ES-I3 (cell line): ENCODE data around the gene CDC40.
"Not testable (repeated sequence)": the region's sequence is repeated elsewhere in the genome, so short reads cannot be mapped to it uniquely, and the experiment has no call there.

Source experiments
- H3K36me3 ChIP-seq: 2 replicates; pipeline ENCODE4 v1.6.1; 2013; ENCODE audit warnings: mild to moderate bottlenecking, low read length, control low read depth, moderate library complexity; ENCODE audit not compliant: insufficient read depth
- H3K4me1 ChIP-seq: 2 replicates; pipeline ENCODE4 v1.6.1; 2013; ENCODE audit warnings: mild to moderate bottlenecking, control low read depth, low read length; ENCODE audit not compliant: insufficient read depth
- H3K9ac ChIP-seq: 2 replicates; pipeline ENCODE4 v1.6.1; 2013; ENCODE audit warnings: low read depth, mild to moderate bottlenecking, low read length, moderate library complexity
- H3K9me3 ChIP-seq: 2 replicates; pipeline ENCODE4 v1.6.1; 2013; ENCODE audit warnings: mild to moderate bottlenecking, low read length, moderate library complexity; ENCODE audit not compliant: control insufficient read depth, insufficient read depth

Gene CDC40

DNA sequence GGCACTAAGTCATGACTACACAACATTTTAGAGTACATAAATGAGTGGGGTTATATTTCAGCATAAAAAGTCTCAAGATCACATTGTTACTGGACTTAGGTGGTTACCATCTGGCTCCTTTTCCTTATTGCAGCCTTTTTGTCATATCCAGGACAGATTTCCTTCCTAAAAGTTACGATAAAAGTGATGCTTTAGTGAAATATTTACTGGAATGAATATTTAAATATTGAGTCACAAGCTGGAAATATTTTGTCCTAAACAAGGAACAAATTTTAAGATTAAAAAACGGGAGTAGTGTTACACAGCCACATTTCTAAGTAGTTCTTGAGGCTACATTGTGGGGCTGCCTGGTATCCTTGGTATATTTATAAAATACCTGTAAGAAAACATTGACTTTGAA lies 52.2 kb downstream of the CDC40 start:
- Histone ChIP-seq H3K9ac (no peak overlapping the region), H3K36me3 (no peaks in the 10 kb centered on the region; the same call in 1 of the 2 replicates), H3K9me3 (no peaks in the 10 kb centered on the region), H3K4me1 (no peaks in the 10 kb centered on the region)

DNA sequence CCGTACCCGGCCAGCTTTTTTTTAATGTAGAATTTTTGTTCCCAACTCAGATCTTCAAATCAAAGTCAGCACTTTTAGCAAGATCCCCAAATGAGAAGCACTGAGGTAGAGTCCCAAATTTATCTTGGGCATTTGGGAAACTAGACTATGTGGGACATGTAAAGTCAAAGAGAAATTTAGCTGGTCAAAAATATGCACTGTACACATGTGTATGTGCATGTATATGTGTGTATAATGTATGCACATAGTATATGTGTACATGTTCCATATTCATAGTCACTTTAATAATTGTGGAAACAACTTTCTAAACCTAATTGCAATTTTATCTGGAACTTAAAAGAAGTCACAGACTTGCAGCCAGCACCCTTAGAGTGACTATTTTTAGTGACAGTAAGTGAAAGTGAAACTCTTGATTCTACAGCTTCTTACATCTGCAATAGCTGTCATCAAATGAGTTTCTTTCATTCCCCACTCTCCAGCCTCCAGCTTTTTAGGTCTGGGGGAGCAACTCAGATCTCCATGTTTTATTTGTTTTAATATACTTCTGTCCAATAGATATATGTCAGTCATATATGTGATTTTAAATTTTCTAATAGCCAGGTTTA lies 53.6 kb downstream of the CDC40 start:
- no peaks in the 10 kb centered on the region for H3K9me3 ChIP-seq
- H3K36me3 ChIP-seq: no peaks in the 10 kb centered on the region
- no peak overlapping the region for H3K9ac ChIP-seq
- no peaks in the 10 kb centered on the region for H3K4me1 ChIP-seq

GRCh38 chr6:110236007-110236406 lies 55.8 kb downstream of the CDC40 start:
- H3K36me3 ChIP-seq, H3K4me1 ChIP-seq, H3K9ac ChIP-seq, H3K9me3 ChIP-seq: not testable (repeated sequence)

DNA sequence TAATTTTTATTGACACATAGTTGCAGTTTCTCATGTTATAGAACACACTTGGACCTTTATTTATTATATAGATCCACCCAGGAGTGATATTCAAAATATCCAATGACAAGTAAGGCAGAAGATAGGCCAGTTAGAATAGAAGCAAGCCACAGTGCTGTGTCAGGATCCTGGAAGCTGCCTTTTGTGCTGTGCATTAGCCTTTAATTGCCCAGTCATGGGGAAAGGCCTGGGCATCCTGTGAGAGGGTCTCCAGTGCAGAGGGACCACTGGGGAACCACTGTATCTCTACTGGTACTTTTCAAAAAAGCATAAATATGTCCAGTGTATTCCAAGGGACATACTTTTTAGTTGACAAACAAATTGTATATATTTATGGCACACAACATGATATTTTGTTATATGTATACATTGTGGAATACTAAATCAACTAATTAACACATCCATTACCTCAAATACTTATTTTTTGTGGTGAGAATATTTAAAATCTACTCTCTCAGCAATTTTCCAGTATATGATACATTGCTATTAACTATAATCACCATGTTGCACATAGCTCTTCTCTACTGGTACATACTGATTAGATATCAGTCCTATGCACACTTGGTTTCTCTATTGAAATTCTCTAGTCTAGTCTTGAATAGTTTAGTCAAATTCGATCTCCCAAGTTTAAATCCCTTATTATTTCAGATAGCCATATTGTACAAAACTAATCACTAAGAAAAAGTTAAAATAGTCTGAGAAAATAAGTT lies 59.5 kb downstream of the CDC40 start:
- H3K36me3 ChIP-seq: no peaks in the 10 kb centered on the region
- no peaks in the 10 kb centered on the region for H3K4me1 ChIP-seq
- no peaks in the 10 kb centered on the region for H3K9me3 ChIP-seq
- H3K9ac ChIP-seq: no peak overlapping the region

GRCh38 chr6:110244621-110245020 lies 64.4 kb downstream of the CDC40 start:
- not testable (repeated sequence) for H3K9ac ChIP-seq, H3K4me1 ChIP-seq, H3K9me3 ChIP-seq, H3K36me3 ChIP-seq

GRCh38 chr6:110246378-110246777 lies 66.2 kb downstream of the CDC40 start:
- H3K4me1 ChIP-seq: no peaks in the 10 kb centered on the region; the same call in none of the 2 replicates
- H3K9me3 ChIP-seq: no peaks in the 10 kb centered on the region
- no peaks in the 10 kb centered on the region for H3K36me3 ChIP-seq
- H3K9ac ChIP-seq: no peak overlapping the region

DNA sequence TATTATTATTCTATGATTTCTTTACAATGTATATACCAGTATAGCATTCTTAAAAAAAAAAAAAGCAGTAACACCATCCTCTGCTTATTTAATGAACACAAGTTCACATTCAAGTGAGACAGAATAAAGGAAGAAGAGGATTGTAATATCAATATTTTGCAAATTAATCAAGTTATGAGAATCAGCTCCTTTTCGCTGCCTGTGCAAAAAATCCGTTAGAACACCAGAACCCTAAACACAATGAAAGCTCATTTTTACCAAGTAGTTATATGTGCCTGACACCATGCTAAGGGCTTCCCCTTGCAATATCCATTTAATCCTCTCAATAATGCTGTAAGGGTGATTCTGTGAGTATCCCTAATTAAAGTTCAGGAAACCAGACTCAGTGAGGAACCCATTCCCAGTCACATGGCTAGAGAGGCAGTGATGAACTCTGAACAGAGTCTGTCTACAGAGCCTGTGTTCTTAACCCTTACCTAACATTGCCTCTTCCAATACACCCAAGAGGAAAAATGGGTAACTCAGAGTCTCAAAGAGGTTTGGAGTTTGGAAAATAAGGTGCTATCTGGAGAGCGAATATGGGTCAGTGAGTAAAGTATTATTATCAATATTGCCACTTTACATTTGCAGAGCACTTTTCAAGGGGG lies 66.8 kb downstream of the CDC40 start:
- H3K9me3 ChIP-seq: no peaks in the 10 kb centered on the region
- no peaks in the 10 kb centered on the region for H3K36me3 ChIP-seq
- H3K9ac ChIP-seq: no peak overlapping the region
- no peaks in the 10 kb centered on the region; the same call in none of the 2 replicates for H3K4me1 ChIP-seq

- no peak overlapping the region for H3K9ac ChIP-seq
- no peaks in the 10 kb centered on the region for H3K36me3 ChIP-seq
- no peaks in the 10 kb centered on the region; the same call in none of the 2 replicates for H3K4me1 ChIP-seq
- no peaks in the 10 kb centered on the region for H3K9me3 ChIP-seq
Measured at GRCh38 chr6:110250058-110250457, 69.8 kb downstream of the CDC40 start.

GRCh38 chr6:110250838-110251237 lies 70.6 kb downstream of the CDC40 start:
- Histone ChIP-seq H3K9me3 (no peaks in the 10 kb centered on the region), H3K4me1 (no peaks in the 10 kb centered on the region; the same call in none of the 2 replicates), H3K36me3 (no peaks in the 10 kb centered on the region), H3K9ac (no peak overlapping the region)

DNA sequence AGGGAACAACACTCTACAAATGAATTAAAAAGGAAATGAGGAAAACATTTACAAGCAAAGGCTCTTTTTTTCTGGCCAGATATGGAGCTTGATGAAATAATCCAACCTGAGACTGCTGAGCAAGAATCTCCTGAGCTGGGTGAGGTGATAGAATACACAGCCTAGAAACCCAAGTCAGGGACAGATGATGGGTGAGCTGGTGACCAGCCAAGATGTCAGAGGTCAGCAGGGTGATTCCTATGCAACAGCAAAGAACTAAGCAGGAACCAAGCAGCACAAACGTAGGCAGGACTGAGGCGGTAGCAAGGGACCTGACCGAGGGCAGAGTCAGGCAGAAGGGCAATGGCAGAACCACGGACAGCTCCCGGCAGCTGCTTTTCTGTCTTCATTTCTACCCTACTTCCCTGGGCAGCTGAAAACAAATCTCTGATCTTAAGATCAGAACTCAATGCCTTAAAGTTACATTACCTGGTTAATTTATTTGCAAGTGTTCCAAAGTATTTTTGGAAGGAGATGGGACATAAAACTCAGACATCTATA lies 75.1 kb downstream of the CDC40 start:
- no peaks in the 10 kb centered on the region for H3K36me3 ChIP-seq
- H3K9ac ChIP-seq: no peak overlapping the region
- no peaks in the 10 kb centered on the region for H3K4me1 ChIP-seq
- no peaks in the 10 kb centered on the region for H3K9me3 ChIP-seq

DNA sequence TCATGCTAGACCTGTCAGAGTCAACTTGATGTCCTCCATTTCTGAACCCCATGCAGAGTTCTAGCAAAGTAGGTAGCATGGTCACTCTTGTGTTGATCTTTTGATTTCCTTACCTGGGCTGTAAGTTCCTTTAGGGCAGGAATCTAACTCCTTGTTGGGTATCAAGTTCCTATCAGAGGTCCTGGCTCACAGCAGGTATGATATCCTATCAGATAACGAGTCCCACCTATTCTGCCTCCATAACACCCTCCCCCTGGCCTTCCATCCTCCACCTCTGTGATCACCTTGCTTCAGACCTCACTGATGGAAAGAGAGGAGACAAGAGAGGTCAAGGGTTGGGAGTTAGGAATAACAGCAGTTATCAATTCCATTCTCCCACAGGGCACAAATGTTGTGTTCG lies 76.1 kb downstream of the CDC40 start:
- no peak overlapping the region for H3K9ac ChIP-seq
- H3K4me1 ChIP-seq: no peaks in the 10 kb centered on the region
- no peaks in the 10 kb centered on the region for H3K36me3 ChIP-seq
- H3K9me3 ChIP-seq: no peaks in the 10 kb centered on the region

DNA sequence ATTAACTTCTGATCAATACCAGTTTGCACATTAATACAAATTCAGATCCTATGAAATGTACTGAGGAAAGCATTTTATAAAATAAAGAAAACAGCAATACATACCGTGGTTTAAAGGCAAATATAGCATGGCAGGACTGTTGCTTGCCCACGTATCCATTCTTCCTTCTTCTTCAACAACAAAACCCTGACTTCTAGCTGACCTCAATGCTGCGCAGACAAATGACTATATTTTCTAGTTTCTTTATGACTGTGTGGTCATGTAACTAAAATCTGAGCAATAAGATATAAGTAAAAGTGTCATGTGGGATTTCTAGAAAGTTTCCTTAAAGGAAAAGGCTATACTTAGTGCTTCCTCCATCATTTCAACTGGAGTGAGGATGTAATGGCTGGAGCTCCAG lies 85.0 kb downstream of the CDC40 start:
- Histone ChIP-seq H3K36me3 (no peaks in the 10 kb centered on the region), H3K9me3 (no peaks in the 10 kb centered on the region; the same call in 1 of the 2 replicates), H3K9ac (no peak overlapping the region), H3K4me1 (peaks cover 9% of the 10 kb centered on the region)

- Histone ChIP-seq H3K4me1 (peaks cover 9% of the 10 kb centered on the region), H3K9me3 (no peaks in the 10 kb centered on the region; the same call in 1 of the 2 replicates), H3K36me3 (no peaks in the 10 kb centered on the region), H3K9ac (no peak overlapping the region)
Measured at GRCh38 chr6:110266996-110267395, 86.8 kb downstream of the CDC40 start.

DNA sequence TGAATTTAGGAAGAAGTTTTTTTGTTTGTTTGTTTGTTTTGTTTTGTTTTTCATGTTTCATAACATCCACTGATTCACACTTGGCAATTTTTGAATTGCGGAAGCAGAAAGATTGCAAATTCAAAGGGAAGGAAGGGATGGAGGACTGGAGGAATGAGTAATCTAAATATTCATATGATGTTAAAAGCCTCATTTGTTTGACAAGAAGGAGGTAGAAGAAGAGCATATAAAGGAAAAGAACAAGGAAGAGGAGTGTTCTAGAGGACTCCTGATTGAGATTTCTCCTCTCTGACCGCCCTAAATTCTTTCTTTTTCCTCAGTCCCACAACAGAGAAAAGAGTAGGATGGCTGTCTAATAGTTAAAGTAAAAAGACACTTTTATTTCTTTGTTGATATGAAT lies 89.4 kb downstream of the CDC40 start:
- Histone ChIP-seq H3K9me3 (no peaks in the 10 kb centered on the region; the same call in 1 of the 2 replicates), H3K36me3 (no peaks in the 10 kb centered on the region), H3K9ac (0 out of 2 replicates have a peak overlapping the region, but pooled peaks have one; percentile 17), H3K4me1 (peaks cover 9% of the 10 kb centered on the region)
